H1 (cell line): ENCODE results near the gene TPO. TPM values are rescaled to one million over a fixed set of nuclear protein-coding genes. Genes with fewer than 3 reads are reported as not detected.

Experiments used
- CTCF ChIA-PET: fragments of 300-600 bp; sonication (Branson Sonifier 250); formaldehyde crosslinking; loops from one replicate; lab custom pipeline; 2021; ENCODE audit not compliant: partially characterized antibody; lab: Charles Lee
- POLR2A ChIA-PET: fragments of 300-600 bp; sonication (Branson Sonifier 250); formaldehyde crosslinking; loops from one replicate; lab custom pipeline; 2021; ENCODE audit warnings: inconsistent platforms; ENCODE audit not compliant: partially characterized antibody; lab: Charles Lee
- DNase-seq, 2 experiments: peaks; one replicate each; pipeline versions ENCODE4 v3.0.0 to v3.0.0-alpha.2; 2010 to 2022; ENCODE audit warnings: low spot score in 2 of 2, low read depth in 1 of 2, mixed read lengths in 1 of 2
- FAIRE-seq: peaks from 2 replicates; lab custom pipeline; 2011; peaks lifted over from hg19 to GRCh38; lab: Jason Lieb, UNC
- H2AFZ ChIP-seq: 2 replicates; pipeline ENCODE4 v1.8.1; 2012; ENCODE audit warnings: low read length, inconsistent platforms
- H2AK5ac ChIP-seq: 2 replicates; pipeline ENCODE4 v1.6.1; 2013; ENCODE audit warnings: low read depth, low read length
- H2BK120ac ChIP-seq: replicated peaks from 2 replicates; pipeline ENCODE3; 2013; ENCODE audit warnings: low read depth, low read length, inconsistent platforms
- H2BK12ac ChIP-seq: 2 replicates; pipeline ENCODE4 v1.6.1; 2013; ENCODE audit warnings: low read depth, low read length
- H2BK15ac ChIP-seq: 2 replicates; pipeline ENCODE4 v1.6.1; 2013; ENCODE audit warnings: low read length
- H2BK20ac ChIP-seq: 2 replicates; pipeline ENCODE4 v1.6.1; 2013; ENCODE audit warnings: low read length
- H2BK5ac ChIP-seq: 2 replicates; pipeline ENCODE4 v1.6.1; 2013; ENCODE audit warnings: low read depth, low read length
- H3K14ac ChIP-seq: 2 replicates; pipeline ENCODE4 v1.6.1; 2013; ENCODE audit warnings: inconsistent platforms; ENCODE audit not compliant: insufficient read length
- H3K18ac ChIP-seq: 2 replicates; pipeline ENCODE4 v1.6.1; 2013; ENCODE audit warnings: low read length; ENCODE audit errors: extremely low read depth
- H3K23ac ChIP-seq: 2 replicates; pipeline ENCODE4 v1.6.1; 2013; ENCODE audit warnings: inconsistent platforms; ENCODE audit not compliant: insufficient read length
- H3K23me2 ChIP-seq: 2 replicates; pipeline ENCODE4 v1.6.1; 2013; ENCODE audit warnings: low read depth, low read length
- H3K27ac ChIP-seq: 2 replicates; pipeline ENCODE4 v1.6.1; 2011; ENCODE audit warnings: low read depth, low read length, inconsistent platforms
- H3K27me3 ChIP-seq, 4 experiments: replicated peaks in 1 of 4; 1 replicate in 1 of 4; 2 replicates in 3 of 4; pipeline versions ENCODE4 v1.6.1 to v1.8.1; 2011 to 2013; ENCODE audit warnings: low read length in 3 of 4, mild to moderate bottlenecking in 3 of 4, inconsistent platforms in 2 of 4, mixed read lengths in 2 of 4, moderate library complexity in 1 of 4; ENCODE audit not compliant: control insufficient read depth in 3 of 4, insufficient read depth in 3 of 4; ENCODE audit errors: extremely low read depth in 1 of 4
- H3K36me3 ChIP-seq, 4 experiments: 2 replicates each; pipeline versions ENCODE4 v1.6.1 to v1.8.1; 2011 to 2013; ENCODE audit warnings: mild to moderate bottlenecking in 4 of 4, low read length in 3 of 4, moderate library complexity in 2 of 4, control low read depth in 1 of 4, inconsistent platforms in 1 of 4; ENCODE audit not compliant: insufficient read depth in 4 of 4, control insufficient read depth in 2 of 4
- H3K4ac ChIP-seq: replicated peaks from 2 replicates; pipeline ENCODE3; 2013; ENCODE audit warnings: low read length, low read depth, mixed read lengths, inconsistent platforms; ENCODE audit not compliant: insufficient read length
- H3K4me1 ChIP-seq, 4 experiments: replicated peaks in 1 of 4; 1 replicate in 1 of 4; 2 replicates in 3 of 4; pipeline versions ENCODE4 v1.6.1 to v1.8.1; 2011 to 2013; ENCODE audit warnings: low read length in 3 of 4, inconsistent platforms in 2 of 4, mixed read lengths in 1 of 4; ENCODE audit not compliant: insufficient read depth in 4 of 4, control insufficient read depth in 3 of 4
- H3K4me2 ChIP-seq, 2 experiments: 2 replicates each; pipeline versions ENCODE4 v1.6.1 to v1.8.1; 2011 to 2013; ENCODE audit warnings: low read depth in 2 of 2, low read length in 2 of 2, control low read depth in 1 of 2, inconsistent platforms in 1 of 2, mild to moderate bottlenecking in 1 of 2; ENCODE audit not compliant: insufficient read depth in 1 of 2
- H3K4me3 ChIP-seq, 4 experiments: fragments of 200-600, 300-600 bp in 1 of 4; sonication (generic), shearing (Covaris generic), sonication (Bioruptor Twin) in 1 of 4; 2 replicates each; pipeline versions ENCODE4 v1.5.1 to v1.8.1; 2011 to 2016; ENCODE audit warnings: low read length in 4 of 4, low read depth in 3 of 4, control low read depth in 2 of 4, inconsistent platforms in 2 of 4, mild to moderate bottlenecking in 2 of 4, mixed read lengths in 1 of 4, moderate library complexity in 1 of 4; ENCODE audit not compliant: insufficient read depth in 2 of 4; ENCODE audit errors: extremely low read depth in 1 of 4
- H3K56ac ChIP-seq: replicated peaks from 2 replicates; pipeline ENCODE3; 2013; ENCODE audit warnings: low read depth, mild to moderate bottlenecking, mixed read lengths, low read length, inconsistent platforms; ENCODE audit not compliant: insufficient read length
- H3K79me1 ChIP-seq: 2 replicates; pipeline ENCODE4 v1.6.1; 2013; ENCODE audit warnings: low read depth, low read length, control low read depth
- H3K79me2 ChIP-seq, 2 experiments: 2 replicates each; pipeline versions ENCODE4 v1.6.1 to v1.8.1; 2012 to 2013; ENCODE audit warnings: low read length in 2 of 2, mild to moderate bottlenecking in 2 of 2, inconsistent platforms in 1 of 2; ENCODE audit not compliant: insufficient read depth in 2 of 2, control insufficient read depth in 1 of 2
- H3K9ac ChIP-seq, 4 experiments: replicated peaks in 1 of 4; 1 replicate in 1 of 4; 2 replicates in 3 of 4; pipeline versions ENCODE4 v1.6.1 to v1.8.1; 2011 to 2013; ENCODE audit warnings: low read depth in 3 of 4, low read length in 3 of 4, control low read depth in 2 of 4, mild to moderate bottlenecking in 2 of 4, moderate library complexity in 2 of 4, inconsistent platforms in 1 of 4; ENCODE audit errors: extremely low read depth in 1 of 4
- H3K9me3 ChIP-seq, 2 experiments: 2 replicates each; pipeline versions ENCODE4 v1.6.1 to v1.8.1; 2012 to 2013; ENCODE audit warnings: mild to moderate bottlenecking in 2 of 2, moderate library complexity in 2 of 2, control low read depth in 1 of 2, inconsistent platforms in 1 of 2, low read depth in 1 of 2, low read length in 1 of 2, mixed read lengths in 1 of 2; ENCODE audit not compliant: insufficient read depth in 2 of 2
- H4K20me1 ChIP-seq, 2 experiments: replicated peaks in 1 of 2; 2 replicates each; pipeline versions ENCODE3 to v1.8.1; 2011 to 2013; ENCODE audit warnings: inconsistent platforms in 2 of 2, low read length in 2 of 2, mild to moderate bottlenecking in 1 of 2; ENCODE audit not compliant: insufficient read depth in 2 of 2, control insufficient read depth in 1 of 2
- H4K5ac ChIP-seq: 2 replicates; pipeline ENCODE4 v1.6.1; 2013; ENCODE audit warnings: low read length, low read depth, mixed read lengths, inconsistent platforms; ENCODE audit not compliant: insufficient read length
- H4K8ac ChIP-seq: 2 replicates; pipeline ENCODE4 v1.8.0; 2013; ENCODE audit warnings: mild to moderate bottlenecking, moderate library complexity, low read length, inconsistent platforms; ENCODE audit not compliant: insufficient read depth; ENCODE audit errors: extremely low read depth
- H4K91ac ChIP-seq: replicated peaks from 2 replicates; pipeline ENCODE3; 2013; ENCODE audit warnings: low read length, mixed read lengths, inconsistent platforms; ENCODE audit not compliant: insufficient read length
- BACH1 ChIP-seq: IDR thresholded peaks from 2 replicates; pipeline ENCODE4 v1.6.1; 2012; ENCODE audit warnings: low read length, improper control_type of control experiment
- BCL11A ChIP-seq, 2 experiments: IDR thresholded peaks; one replicate each; pipeline ENCODE4 v1.6.1; 2011; ENCODE audit warnings: low read depth in 2 of 2, low read length in 2 of 2, mild to moderate bottlenecking in 2 of 2
- CHD1 ChIP-seq: IDR thresholded peaks from 2 replicates; pipeline ENCODE4 v1.6.1; 2012; ENCODE audit warnings: low read depth, low read length, improper control_type of control experiment
- JUND ChIP-seq: IDR thresholded peaks from 2 replicates; pipeline ENCODE4 v1.6.1; 2011; ENCODE audit warnings: mild to moderate bottlenecking, improper control_type of control experiment, low read length
- RNF2 ChIP-seq: fragments of 200-900, 300-1000 bp; sonication (generic); IDR thresholded peaks from 2 replicates; pipeline ENCODE4 v1.7.1; 2016; ENCODE audit warnings: borderline replicate concordance, low read depth, mild to moderate bottlenecking, antibody characterized with exemption, low read length; ENCODE audit not compliant: poor library complexity, severe bottlenecking; ENCODE audit errors: missing control alignments
- RXRA ChIP-seq: IDR thresholded peaks from 2 replicates; pipeline ENCODE4 v1.6.1; 2011; ENCODE audit warnings: low read depth, mild to moderate bottlenecking, low read length, moderate library complexity; ENCODE audit not compliant: insufficient read depth
- SIRT6 ChIP-seq: IDR thresholded peaks from one replicate; pipeline ENCODE4 v1.7.1; 2012; ENCODE audit warnings: low read length, inconsistent platforms
- TAF7 ChIP-seq: optimal IDR thresholded peaks from 2 replicates; pipeline ENCODE3; 2011; ENCODE audit warnings: low read depth, mild to moderate bottlenecking, inconsistent platforms, low read length, moderate library complexity, borderline replicate concordance
- TBP ChIP-seq: IDR thresholded peaks from 2 replicates; pipeline ENCODE4 v1.6.1; 2011; ENCODE audit warnings: low read depth, low read length, improper control_type of control experiment
- WGBS, 2 experiments: shearing (Covaris generic) in 1 of 2; methylation state at CpG; one replicate each; pipeline versions ENCODE4 v1.1.6 to v1.1.7; 2013 to 2015; ENCODE audit warnings: low lambda C conversion rate in 2 of 2, mixed read lengths in 2 of 2, inconsistent platforms in 1 of 2, low coverage in 1 of 2, missing lambda C conversion rate in 1 of 2; ENCODE audit not compliant: insufficient replicate concordance in 2 of 2, insufficient coverage in 1 of 2, insufficient read length in 1 of 2; ENCODE audit errors: extremely low coverage in 1 of 2, missing lambda C conversion rate in 1 of 2; 5-methylcytosine and 5-hydroxymethylcytosine counted together
- polyA plus RNA-seq, 7 experiments: library from polyadenylated mRNA; depleted of rRNA in 3 of 7; stranded (reverse) in 5 of 7; unstranded in 2 of 7; fragments of >200 nt in 5 of 7; fragments of 200-250 nt in 2 of 7; gene quantifications; 1 replicate in 5 of 7; 2 replicates in 1 of 7; 4 replicates in 1 of 7; pipeline versions ENCODE4 v1.2.1 to v1.2.3, GENCODE V29; 2011 to 2013; ENCODE audit warnings: missing spikeins in 2 of 7, mixed read lengths in 2 of 7
- total RNA-seq: library from RNA; stranded (reverse); fragmentation: NEBNext Ultra II Directional; extraction: Animal tissue kit (Norgen Biotek cat#: 25700); gene quantifications from 2 replicates; pipeline ENCODE4 v1.2.1, GENCODE V29; 2021
- TF ChIP-seq, protein P1 (sequence below), 3 experiments: IDR thresholded peaks; 1 replicate in 2 of 3; 2 replicates in 1 of 3; pipeline versions ENCODE4 v1.5.1 to v1.6.1; 2011; ENCODE audit warnings: low read length in 3 of 3, mild to moderate bottlenecking in 3 of 3, inconsistent platforms in 2 of 3, low read depth in 1 of 3, moderate library complexity in 1 of 3; ENCODE audit not compliant: insufficient read depth in 1 of 3; ENCODE audit errors: control extremely low read depth in 1 of 3

TPO gene
- total and polyA plus RNA-seq, 2 of the 8 experiments (the other 6 are each of a cell fraction or from before 2014, with no cell fraction given) = not detected

DNA sequence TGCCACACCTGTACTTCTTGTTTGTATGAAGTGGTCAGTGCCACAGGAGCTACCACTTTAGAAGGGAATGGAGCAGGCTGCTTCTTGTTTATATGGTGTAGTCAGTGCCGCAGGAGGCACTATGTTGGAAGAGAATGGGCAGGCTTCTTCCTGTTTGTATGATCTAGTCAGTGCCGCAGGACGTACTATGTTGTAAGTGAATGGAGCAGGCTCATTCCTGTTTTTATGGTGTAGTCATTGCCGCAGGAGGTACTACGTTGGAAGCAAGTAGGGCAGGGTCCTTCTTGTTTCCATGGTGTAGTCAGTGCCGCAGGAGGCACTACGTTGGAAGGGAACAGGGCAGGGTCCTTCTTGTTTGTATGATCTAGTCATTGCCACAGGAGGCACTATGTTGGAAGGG lies 27.3 kb downstream of the TPO start:
- Histone ChIP-seq H3K4ac (no peak overlapping the region), H3K79me1 (no peaks in the 10 kb centered on the region), H4K5ac (no peak overlapping the region), H3K56ac (no peak overlapping the region), H3K14ac (no peak overlapping the region), H2BK12ac (no peak overlapping the region), H2BK20ac (no peak overlapping the region), H4K91ac (no peak overlapping the region), H3K23me2 (no peaks in the 10 kb centered on the region), H4K8ac (no peak overlapping the region), H3K9me3 (0 out of 4 replicates have a peak, but pooled peaks cover 0 to 4% of the 10 kb centered on the region in 2 experiments), H2BK15ac (no peak overlapping the region), H4K20me1 (no peaks in the 10 kb centered on the region), H3K4me3 (no peak overlapping the region), H2AK5ac (no peak overlapping the region), H3K27me3 (no peaks in the 10 kb centered on the region), H3K4me2 (no peak overlapping the region), H3K79me2 (no peaks in the 10 kb centered on the region), H3K18ac (no peak overlapping the region), H3K9ac (no peak overlapping the region), H3K4me1 (no peaks in the 10 kb centered on the region), H2BK120ac (no peak overlapping the region), H3K23ac (no peak overlapping the region), H2AFZ (no peak overlapping the region), H2BK5ac (no peak overlapping the region), H3K36me3 (no peaks in the 10 kb centered on the region), H3K27ac (no peak overlapping the region)
- WGBS, 2 experiments = 94% methylated on average over 7 of the region's 7 CpGs; no CpG with 5 or more reads in 1 of the 2 experiments
- FAIRE-seq = no peak
- DNase-seq = no peak
- POLR2A ChIA-PET = interaction anchor here (0.6 kb wide), 1 partner anchor 156 kb away, joined by 4 read pairs; no protein-coding TSS in a partner anchor
- CTCF ChIA-PET = interaction anchor here (1.0 to 1.2 kb wide), 2 partner anchors 22 to 104 kb away, joined by 3 read pairs; no protein-coding TSS in a partner anchor
- TF ChIP-seq RXRA = no peak
- TF ChIP-seq BCL11A (IDR thresholded peaks at IDR 0.05; ENCODE audit: low read depth in 2 of 2, low read length in 2 of 2) = no peak
- no peak for TF ChIP-seq BACH1
- TF ChIP-seq TAF7 = no peak
- TF ChIP-seq SIRT6 = no peak
- TF ChIP-seq CHD1 = no peak
- TF ChIP-seq TBP = no peak
- no peak for TF ChIP-seq JUND
- TF ChIP-seq, protein P1, sequence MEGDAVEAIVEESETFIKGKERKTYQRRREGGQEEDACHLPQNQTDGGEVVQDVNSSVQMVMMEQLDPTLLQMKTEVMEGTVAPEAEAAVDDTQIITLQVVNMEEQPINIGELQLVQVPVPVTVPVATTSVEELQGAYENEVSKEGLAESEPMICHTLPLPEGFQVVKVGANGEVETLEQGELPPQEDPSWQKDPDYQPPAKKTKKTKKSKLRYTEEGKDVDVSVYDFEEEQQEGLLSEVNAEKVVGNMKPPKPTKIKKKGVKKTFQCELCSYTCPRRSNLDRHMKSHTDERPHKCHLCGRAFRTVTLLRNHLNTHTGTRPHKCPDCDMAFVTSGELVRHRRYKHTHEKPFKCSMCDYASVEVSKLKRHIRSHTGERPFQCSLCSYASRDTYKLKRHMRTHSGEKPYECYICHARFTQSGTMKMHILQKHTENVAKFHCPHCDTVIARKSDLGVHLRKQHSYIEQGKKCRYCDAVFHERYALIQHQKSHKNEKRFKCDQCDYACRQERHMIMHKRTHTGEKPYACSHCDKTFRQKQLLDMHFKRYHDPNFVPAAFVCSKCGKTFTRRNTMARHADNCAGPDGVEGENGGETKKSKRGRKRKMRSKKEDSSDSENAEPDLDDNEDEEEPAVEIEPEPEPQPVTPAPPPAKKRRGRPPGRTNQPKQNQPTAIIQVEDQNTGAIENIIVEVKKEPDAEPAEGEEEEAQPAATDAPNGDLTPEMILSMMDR (IDR thresholded peaks at IDR 0.05; ENCODE audit: control extremely low read depth in 1 of 3, insufficient read depth in 1 of 3, low read depth in 1 of 3, low read length in 3 of 3) = no peak; a peak in 1 of 4 replicates
- no peak for TF ChIP-seq RNF2
